Measurements from ENCODE around the gene KCNJ3.

Gene KCNJ3

DNA sequence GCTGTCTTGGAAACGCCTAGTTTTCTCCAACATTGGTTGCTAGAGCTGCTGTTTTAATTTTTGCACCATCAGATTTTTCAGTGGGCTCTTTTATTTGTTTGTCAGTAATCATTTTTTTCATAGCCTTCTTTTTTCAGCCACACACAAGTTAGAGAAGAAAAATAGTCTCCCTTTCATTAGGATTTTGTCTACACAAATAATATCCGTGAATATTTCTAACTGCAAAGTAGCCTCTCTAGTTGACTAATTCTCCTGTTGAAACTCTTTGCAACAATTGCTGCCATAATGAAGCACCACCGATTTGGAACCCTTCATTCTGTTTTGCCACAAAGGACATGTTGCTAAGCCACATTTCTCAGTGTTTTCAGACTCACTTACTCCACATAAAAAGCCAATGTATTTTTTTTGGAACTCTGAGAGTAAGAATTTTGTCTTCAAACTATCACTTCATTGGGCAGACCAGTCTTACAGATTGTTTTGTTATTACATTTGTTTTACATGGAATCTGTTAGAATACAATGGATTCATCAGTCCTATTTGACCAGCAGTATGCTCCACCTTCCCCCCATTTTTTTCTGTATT is 9.6 kb downstream of the KCNJ3 start:
- no peak for DNase-seq (ENCODE audit: low read depth in 2 of 2)

DNA sequence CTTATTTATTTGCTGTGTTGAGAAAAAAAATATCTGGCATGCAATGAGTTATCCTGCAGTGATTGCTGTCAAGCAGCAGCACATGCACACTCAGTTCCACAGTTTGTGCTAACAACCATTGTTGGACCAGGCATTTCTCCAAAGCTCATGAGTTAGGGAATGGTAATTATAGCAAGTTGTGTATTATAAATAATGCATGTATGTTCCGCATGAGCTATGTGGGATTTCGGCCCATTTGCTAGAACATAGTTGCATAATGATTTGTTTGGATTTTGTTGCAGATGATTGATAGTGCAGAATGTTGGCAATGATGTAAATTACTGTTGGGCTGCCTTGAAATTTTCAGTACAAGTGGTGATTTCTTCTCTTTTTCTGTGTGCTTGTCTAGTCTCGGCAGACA is 10.7 kb downstream of the KCNJ3 start:
- no peak for DNase-seq (ENCODE audit: low read depth in 2 of 2)

DNA sequence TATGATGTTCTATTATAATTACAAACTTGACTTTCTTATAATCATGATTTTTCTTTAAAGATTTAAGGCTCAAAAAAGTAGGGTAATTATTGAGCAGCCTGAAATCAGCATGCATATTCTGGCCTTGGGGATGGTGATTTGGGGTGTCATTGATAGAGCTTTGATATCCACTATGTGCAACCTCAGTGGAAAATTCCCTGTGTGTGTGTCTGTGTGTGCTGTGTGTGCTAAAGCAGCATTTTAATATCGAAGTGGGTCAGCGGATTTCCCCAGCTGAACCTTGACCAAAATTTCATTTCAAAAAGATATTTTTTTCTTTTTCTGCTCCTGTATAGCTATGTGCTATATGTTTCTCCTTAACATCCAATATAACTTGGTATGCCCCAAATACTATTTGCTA is 11.6 kb downstream of the KCNJ3 start:
- DNase-seq (ENCODE audit: low read depth in 2 of 2), result no peak

DNA sequence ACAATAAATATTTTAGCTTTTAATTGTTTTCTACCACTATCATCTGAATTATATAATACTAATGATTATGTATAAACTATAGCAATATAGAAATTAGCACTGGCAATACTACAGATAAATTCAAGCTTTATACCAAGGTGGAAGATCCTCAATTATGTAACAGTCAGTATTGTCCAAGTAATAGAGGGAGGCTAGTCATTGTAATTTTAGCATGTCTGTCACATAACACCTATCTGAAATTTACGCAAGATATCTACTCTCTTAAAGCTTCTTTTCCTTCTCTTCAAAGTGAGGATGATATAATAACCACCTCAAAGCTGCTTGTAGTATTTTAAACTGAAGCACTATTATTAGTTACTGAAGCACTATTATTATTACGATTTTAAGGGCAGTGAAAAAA is 12.2 kb downstream of the KCNJ3 start:
- DNase-seq (ENCODE audit: low read depth in 2 of 2), result no peak

DNA sequence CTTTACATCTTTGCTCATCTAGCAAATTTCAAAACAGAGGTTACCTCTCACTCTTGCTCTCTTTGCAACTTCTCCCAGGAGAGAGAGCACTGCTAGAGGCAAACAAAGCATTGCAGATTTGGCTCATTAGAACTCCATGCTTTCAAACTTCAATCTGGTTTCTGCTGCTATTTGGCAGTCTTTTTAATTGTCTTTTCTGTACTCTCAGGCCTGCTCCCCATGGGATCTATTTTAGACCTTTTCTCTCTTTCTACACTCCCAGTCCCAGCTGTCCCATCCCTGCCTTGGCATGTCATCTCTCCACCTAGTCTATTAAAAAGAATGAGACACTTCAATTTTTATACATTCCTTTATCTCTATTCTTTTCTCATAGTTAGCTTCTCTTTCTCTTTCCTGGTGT is 15.2 kb downstream of the KCNJ3 start:
- DNase-seq (ENCODE audit: low read depth in 2 of 2), result no peak

DNA sequence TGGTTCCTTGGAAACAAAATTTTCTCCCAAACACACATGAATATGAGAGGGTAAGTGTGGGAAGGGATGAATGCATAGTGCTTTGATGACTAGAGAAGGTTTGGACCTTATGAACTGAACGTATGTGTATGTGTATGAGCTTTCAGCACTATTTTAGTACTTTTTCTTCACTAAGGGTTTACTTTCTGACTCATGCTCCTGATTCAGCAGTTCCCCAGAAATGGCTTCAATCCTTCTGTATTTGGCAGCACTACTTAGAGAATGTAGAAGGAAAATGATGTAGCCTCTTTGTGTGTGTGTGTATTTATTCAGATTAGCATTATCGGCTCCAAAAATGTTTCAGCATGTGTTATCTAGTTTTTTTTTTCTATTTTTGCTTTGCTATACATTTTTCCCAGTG is 22.2 kb downstream of the KCNJ3 start:
- no peak for DNase-seq (ENCODE audit: low read depth in 2 of 2)

DNA sequence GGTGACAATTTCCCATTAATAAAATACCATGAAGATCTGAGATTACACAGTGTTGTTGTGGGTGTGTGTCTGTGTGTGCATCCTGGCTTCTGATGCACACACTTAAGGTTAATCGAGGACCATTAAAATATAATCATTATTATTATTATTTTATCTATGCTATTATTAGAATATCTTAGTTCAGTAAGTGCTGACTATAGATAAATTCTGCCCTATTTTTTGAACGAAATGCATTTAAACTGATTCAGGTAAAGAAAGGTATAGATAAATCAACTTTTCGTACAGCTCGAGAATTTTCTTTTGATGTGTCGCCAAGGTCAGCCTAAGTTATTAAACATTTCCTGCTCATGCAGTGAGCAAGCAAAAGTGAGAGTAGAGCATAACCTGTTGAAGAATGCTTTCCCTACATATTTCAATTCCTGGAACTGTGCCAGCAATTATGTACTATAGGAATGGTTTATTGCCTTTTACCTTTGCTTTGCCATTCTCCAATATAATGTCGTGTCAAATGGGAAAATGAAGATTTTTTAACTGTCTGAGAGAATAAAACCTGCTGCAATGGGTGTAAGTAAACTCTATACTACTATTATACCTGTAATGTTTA is 25.8 kb downstream of the KCNJ3 start:
- no peak for DNase-seq (ENCODE audit: low read depth in 2 of 2)

DNA sequence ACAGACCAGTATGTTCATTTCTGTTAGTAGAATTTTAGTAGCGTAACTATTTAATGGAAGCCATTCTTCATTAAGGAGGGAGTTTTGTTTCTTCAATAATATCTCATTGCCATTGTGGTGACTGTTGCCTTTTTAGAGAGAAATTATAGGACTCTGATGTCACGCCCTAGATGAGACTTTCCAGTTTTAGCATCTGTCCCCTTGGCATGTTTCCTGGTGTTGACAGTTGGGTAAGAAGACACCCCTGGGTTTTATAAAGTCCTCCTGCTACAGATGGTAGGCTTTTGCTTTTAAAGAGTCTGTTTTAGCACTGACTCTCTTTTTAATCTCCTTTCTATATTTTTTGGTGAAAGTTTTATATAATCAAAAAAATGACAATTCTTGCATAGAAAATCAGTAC is 41.9 kb downstream of the KCNJ3 start:
- no peak for DNase-seq (ENCODE audit: low read depth in 2 of 2)

DNA sequence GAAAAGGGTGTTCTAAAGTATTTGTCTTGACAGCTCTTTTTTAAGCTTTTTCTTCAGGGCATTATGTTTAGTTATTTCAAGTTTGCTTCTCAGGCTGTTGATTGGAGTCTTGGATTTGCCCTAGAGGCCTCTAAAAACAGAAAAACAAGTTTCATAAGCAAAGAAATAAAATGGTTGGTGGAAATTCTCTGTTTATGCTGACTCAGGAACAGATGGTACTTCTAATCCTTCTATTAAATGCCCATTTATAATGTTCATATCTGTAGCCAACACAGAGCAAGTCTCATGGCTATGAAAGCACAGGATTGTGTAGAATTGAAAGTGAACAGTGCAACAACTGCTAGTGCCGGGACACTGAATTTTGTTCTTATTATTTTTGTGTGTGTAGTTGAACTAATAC is 60.4 kb downstream of the KCNJ3 start:
- DNase-seq (ENCODE audit: low read depth in 2 of 2), result no peak

DNA sequence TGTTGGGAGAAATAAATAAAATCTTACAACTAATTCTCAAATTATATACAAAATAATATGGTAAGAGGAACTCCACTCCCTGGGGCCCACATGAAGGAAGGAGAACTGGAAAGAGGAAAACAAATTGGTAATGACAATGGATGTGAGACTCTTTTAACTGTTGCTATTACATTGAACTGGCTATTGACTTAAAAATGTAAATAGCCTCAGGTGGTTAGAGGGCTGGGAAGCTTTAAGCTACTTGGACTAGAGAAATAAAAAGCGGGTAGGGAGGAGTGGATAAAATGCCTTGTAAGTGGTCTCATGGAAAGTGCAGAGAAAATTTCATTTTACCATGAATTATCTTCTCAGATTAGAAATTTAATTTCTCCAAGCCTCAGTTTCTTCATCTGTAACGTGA is 64.1 kb downstream of the KCNJ3 start:
- DNase-seq (ENCODE audit: low read depth in 2 of 2), result no peak

DNA sequence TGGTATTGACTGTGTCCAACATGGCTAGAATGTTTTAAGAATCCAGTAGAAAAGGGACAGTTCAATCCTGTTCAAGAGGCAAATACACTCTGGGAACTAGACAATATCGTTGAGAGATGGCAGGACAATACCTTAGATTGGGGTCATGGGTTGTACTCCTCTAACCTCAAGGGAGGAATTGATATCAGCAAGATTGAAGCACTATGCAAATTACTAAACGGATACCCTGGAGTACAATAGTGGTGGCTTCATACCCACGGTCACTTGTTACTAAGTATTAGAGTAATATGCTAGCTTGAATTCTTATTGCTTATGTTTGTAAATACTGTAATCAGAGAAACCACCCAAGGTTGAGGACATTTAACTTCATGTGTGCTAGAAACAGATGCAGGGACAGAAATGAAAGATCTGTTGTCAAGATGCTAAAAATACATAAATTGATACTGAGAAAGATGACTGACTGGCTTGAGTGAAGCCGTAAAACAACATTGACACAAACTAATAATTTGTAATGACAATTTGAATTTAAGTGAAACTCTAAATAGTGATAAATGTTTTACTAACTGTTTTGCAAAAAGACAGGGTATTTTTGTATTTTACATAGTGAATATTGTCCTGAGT is 73.3 kb downstream of the KCNJ3 start:
- no peak for DNase-seq (ENCODE audit: low read depth in 2 of 2)

DNA sequence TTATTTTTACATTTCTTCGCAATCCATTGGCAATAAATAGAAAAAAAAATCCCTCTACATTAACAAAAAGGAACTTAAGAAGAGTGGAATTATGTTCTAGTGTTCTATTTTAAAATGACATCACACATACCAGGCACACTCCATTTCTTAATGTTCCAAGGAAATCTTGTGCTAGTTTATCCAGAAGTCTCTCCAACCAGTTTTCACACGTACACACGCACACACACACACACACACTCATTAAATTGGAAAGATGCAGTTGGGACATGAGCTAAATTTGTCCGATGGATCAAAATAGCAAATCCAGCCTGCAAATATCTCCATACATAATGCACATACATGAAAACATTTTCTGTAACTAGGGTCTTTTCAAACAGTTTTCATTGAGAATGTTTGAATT is 78.3 kb downstream of the KCNJ3 start:
- DNase-seq (ENCODE audit: low read depth in 2 of 2), result no peak

DNA sequence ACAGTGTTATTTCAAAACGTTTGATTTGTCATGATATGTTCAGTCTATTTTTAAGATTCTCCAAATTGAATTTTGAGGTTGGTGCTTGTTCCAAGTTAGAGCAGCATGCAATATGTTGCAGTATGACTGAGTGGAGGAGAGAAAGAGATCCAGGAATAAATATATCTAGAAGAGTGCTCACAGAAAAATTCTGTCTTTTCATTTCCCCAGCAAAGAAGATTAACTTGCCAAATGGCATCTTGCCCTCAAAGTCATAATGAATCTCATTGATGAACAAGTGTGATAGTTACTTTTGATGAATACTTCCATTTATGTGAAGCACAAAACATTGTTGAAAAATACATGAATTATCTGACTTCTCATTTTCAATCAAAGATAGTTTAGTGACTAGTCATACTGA is 95.9 kb downstream of the KCNJ3 start:
- no peak for DNase-seq (ENCODE audit: low read depth in 2 of 2)

DNA sequence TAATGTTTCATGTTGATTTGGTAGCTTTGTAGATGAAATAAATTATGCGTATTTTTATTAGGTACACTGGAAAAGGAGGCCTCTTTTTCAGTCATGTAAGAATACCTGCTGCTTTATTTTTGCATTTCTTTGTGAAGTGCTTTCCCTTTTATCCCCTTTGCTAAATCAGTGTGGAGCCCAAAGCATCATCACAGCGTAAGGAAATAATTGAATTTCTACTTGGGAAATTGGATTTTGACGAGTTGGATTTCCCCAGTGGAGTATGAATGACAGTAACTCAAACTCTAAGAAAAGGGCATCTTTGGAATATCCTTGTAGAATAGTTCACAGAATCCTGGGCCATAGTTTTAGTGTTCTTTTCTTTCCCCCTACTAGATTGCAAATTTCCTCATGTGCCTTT is 97.2 kb downstream of the KCNJ3 start:
- no peak for DNase-seq (ENCODE audit: low read depth in 2 of 2)

DNA sequence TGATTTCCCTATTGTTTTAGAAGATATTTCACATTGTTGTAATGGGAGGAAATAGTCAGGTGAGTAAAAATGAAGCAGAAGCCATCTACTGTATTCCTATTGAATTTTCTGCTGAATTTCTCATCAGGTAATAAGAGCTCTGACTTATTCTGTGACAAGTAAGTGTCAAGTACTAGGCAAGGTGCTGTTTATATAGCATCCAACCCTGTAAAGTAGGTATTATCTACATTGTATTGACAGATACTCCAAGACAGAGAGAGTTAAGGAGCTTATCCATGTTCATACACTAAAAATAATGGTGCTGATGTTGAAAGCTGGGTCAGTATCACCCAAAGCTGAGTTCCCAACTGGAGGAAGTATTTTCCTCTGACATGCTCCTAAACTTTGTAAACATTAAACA is 106.0 kb downstream of the KCNJ3 start:
- no peak for DNase-seq (ENCODE audit: low read depth in 2 of 2)

DNA sequence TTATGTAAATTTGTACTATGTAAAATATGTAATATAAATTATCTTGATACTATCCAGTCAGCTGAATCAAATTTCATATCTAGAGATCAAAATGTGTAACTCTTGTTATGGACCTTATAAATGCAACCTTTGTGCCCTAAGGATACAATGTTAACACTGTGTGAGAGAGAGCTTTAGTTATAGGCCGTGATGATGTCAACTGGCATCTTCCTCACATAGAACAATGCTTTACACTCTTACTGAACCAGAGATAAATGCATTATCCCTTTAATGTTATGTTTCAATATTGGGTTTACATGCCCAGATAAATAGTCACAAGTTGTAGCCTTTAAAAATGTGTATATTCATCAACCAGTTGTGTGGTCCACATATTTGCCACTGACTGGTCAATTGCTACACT is 115.1 kb downstream of the KCNJ3 start:
- no peak for DNase-seq (ENCODE audit: low read depth in 2 of 2)

DNA sequence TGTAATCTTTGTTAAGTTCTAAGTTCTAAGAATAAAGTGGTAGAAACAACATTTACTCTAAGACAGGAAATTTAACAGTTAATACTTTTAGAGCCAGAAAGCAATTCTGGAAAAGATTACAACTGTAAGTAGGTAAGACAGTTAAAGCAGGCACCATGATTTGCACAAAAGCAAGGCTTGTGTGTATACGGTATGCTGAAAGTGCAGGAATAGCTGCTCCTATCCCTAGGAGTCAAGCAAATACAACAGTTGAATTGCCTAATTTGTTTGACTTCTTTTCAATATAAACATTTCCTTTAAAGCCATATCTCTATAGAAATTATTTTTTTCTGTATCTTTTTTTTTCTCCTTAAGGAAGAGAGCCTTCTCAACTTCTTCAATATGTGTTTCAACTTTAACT is 116.4 kb downstream of the KCNJ3 start:
- no peak for DNase-seq (ENCODE audit: low read depth in 2 of 2)

DNA sequence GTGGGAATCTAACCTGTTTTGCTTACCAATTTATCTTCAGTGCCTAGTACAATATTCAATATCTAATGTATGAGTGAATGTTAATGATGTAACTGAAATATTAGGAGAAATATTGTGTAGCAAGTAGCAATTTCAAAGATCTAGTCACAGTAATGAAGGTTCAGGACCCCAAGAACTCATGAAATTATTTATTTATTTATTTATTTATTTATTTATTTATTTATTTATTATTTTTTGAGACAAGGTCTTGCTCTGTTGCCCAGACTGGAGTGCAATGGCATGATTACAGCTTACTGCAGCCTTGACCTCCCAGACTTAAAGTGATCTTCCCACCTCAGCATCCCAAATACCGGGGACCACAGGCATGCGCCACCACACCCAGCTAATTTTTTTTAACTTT is 126.9 kb downstream of the KCNJ3 start:
- no peak for DNase-seq (ENCODE audit: low read depth in 2 of 2)

DNA sequence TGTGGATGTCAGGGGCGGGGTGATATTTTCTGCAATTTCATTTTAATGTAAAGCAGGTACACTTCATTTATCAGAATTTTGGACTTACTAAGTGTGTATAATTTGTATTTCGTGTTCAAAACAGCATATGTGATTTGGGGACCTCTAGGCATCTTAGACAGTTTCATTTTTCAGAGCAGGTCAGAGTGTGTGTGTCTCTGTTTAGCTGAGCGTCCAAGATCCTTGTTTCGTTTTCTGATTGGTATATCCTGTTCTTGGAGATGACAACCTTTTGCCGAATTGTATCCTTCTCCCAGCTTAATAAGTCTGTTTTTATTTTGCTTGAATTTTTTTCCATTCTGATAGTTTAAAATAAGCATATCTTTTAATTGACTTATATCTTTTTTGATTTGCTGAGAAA is 128.3 kb downstream of the KCNJ3 start:
- no peak for DNase-seq (ENCODE audit: low read depth in 2 of 2)

DNA sequence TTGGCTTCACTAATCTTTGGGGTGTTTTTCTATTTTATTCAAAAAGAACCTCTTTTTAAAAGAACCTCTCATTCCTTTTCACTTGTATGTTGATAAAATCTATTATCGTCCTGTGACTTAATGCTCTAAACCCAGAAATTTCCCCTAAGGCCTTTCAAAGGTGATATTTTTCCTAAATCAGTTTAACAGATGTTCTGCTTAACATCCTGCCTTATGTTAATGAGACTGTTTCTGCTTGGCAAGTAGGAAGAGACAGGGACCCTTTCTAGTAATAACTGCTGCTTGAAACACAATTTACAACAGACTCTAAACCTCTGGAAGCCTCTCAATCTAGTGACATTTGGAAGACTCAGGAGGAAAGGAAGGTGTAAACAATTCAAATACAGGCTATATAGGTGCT is 128.8 kb downstream of the KCNJ3 start:
- no peak for DNase-seq (ENCODE audit: low read depth in 2 of 2)

DNA sequence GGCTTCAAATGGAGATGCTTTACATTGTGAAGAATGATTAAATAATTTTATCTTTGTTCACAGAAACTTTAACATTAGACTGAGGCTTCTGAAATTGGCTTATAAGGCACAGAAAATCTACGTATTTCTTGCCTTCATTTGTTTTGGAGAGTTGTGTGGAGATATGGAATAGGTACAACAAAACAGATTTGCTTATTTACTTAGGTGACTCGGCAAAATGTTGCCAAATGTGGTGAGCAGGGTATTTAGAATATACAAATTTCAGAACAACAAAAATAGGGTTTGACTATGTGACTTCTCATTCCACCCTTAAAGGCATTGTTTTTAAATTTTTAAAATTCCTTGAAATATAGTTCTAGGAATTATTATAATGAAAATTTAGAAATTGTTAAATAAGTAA is 134.2 kb downstream of the KCNJ3 start:
- no peak for DNase-seq (ENCODE audit: low read depth in 2 of 2)

DNA sequence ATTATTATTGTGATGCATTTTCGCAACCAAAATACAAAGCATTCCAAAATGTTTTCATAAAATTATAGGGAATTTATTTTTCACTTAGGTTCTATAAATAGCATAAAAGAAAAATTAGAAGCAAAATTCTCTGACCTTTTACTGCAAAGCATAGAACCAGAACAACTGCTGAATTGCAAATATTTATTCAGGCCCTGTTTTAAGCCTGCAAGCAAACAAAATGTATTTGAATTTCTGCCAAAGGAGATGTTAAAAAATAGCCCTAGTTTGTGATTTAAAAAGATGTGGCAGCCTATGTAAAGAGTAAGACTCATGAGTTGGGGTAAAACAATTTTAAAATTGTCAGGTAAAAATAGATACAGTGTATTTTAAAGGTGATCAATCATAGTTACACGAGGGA is 138.1 kb downstream of the KCNJ3 start:
- DNase-seq (ENCODE audit: low read depth in 2 of 2), result no peak

DNA sequence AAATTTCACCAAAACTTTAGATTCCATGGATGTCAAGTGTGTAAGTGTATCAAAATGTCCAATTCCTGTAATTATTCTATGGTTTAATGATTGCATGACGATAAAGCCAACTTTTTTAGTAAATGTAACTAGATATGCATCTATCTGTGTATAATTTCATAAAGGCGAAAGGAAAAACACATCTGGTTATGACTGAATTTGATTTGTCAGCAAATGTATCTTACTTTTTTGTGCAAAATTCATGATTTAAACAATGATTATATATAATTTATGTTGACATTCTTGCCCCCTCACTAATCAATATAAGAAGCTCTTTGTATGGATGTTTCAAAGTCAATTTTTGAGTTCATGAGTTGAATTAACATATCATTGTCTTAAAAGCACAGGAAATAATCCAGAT is 138.5 kb downstream of the KCNJ3 start:
- DNase-seq (ENCODE audit: low read depth in 2 of 2), result no peak

DNA sequence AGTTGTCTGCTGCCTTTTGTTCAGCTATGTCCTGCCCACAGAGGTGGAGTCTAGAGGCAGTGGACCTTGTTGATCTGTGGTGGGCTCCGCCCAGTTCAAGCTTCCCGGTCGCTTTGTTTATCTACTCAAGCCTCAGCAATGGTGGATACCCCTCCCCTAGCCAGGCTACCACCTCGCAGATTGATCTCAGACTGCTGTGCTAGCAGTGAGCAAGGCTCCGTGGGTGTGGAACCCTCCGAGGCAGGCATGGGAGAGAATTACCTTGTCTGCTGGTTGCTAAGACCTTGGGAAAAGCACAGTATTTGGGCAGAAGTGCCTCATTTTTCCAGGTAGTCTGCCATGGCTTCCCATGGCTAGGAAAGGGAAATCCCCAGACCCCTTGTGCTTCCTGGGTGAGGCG is 146.0 kb downstream of the KCNJ3 start:
- DNase-seq (ENCODE audit: low read depth in 2 of 2), result no peak
